HG03342 (cell line): Measurements from ENCODE around the gene IKZF3.
A peak's percentile ranks its signal among the peaks of the same experiment; 100 is the strongest.
"Not testable (repeated sequence)": the region's sequence is repeated elsewhere in the genome, so short reads cannot be mapped to it uniquely, and the experiment has no call there.

ENCODE experiments used
- ATAC-seq: cut with Tn5 transposase; IDR thresholded peaks from one replicate; pipeline ENCODE4 v1.9.1; 2021; ENCODE audit warnings: mild to moderate bottlenecking, moderate library complexity; ENCODE audit not compliant: unreplicated experiment

Gene IKZF3

GRCh38 chr17:39742856-39743436 is 121.2 kb downstream of the IKZF3 start:
- ATAC-seq = no peak

GRCh38 chr17:39742126-39742855 is 121.8 kb downstream of the IKZF3 start:
- no peak for ATAC-seq

GRCh38 chr17:39740357-39741111 is 123.6 kb downstream of the IKZF3 start:
- no peak for ATAC-seq

GRCh38 chr17:39739885-39740356 is 124.2 kb downstream of the IKZF3 start:
- no peak for ATAC-seq

- no peak for ATAC-seq
Measured at GRCh38 chr17:39738983-39739884, 124.9 kb downstream of the IKZF3 start.

GRCh38 chr17:39738568-39738901 is 125.6 kb downstream of the IKZF3 start:
- no peak for ATAC-seq

GRCh38 chr17:39737760-39738567 is 126.1 kb downstream of the IKZF3 start, which contains the start of gene GRB7:
TSS of gene GRB7 (plus strand) at chr17:39737938. CDS start at chr17:39742302, 4,364 bp downstream.
- ATAC-seq = no peak

GRCh38 chr17:39737206-39737759 is 126.8 kb downstream of the IKZF3 start:
- no peak for ATAC-seq

- no peak for ATAC-seq
Measured at GRCh38 chr17:39736319-39737165, 127.6 kb downstream of the IKZF3 start.

- ATAC-seq = no peak
Measured at GRCh38 chr17:39735882-39736281, 128.2 kb downstream of the IKZF3 start.

- no peak for ATAC-seq
Measured at GRCh38 chr17:39732586-39732985, 131.5 kb downstream of the IKZF3 start.

GRCh38 chr17:39730095-39730921 is 133.8 kb downstream of the IKZF3 start, which contains the start of gene MIEN1:
TSS of gene MIEN1 (minus strand) at chr17:39730532. CDS start at chr17:39730495, 37 bp downstream.
- peak; percentile 88 for ATAC-seq

GRCh38 chr17:39729280-39729851 is 134.7 kb downstream of the IKZF3 start:
- no peak for ATAC-seq

- ATAC-seq = no peak
Measured at GRCh38 chr17:39727556-39727955, 136.6 kb downstream of the IKZF3 start.

GRCh38 chr17:39726617-39727016 is 137.5 kb downstream of the IKZF3 start:
- ATAC-seq = no peak

- not testable (repeated sequence) for ATAC-seq
Measured at GRCh38 chr17:39725923-39726322, 138.2 kb downstream of the IKZF3 start.

- no peak for ATAC-seq
Measured at GRCh38 chr17:39724731-39725130, 139.4 kb downstream of the IKZF3 start.
